H1 (cell line): ENCODE results near the gene PLEKHA1. TPM values are rescaled to one million over a fixed set of nuclear protein-coding genes. Genes with fewer than 3 reads are reported as not detected.

Source experiments
- CTCF ChIA-PET: fragments of 300-600 bp; sonication (Branson Sonifier 250); formaldehyde crosslinking; loops from one replicate; lab custom pipeline; 2021; ENCODE audit not compliant: partially characterized antibody; lab: Charles Lee
- POLR2A ChIA-PET: fragments of 300-600 bp; sonication (Branson Sonifier 250); formaldehyde crosslinking; loops from one replicate; lab custom pipeline; 2021; ENCODE audit warnings: inconsistent platforms; ENCODE audit not compliant: partially characterized antibody; lab: Charles Lee
- DNase-seq, 2 experiments: peaks; one replicate each; pipeline versions ENCODE4 v3.0.0 to v3.0.0-alpha.2; 2010 to 2022; ENCODE audit warnings: low spot score in 2 of 2, low read depth in 1 of 2, mixed read lengths in 1 of 2
- FAIRE-seq: peaks from 2 replicates; lab custom pipeline; 2011; peaks lifted over from hg19 to GRCh38; lab: Jason Lieb, UNC
- H2AFZ ChIP-seq: 2 replicates; pipeline ENCODE4 v1.8.1; 2012; ENCODE audit warnings: low read length, inconsistent platforms
- H2AK5ac ChIP-seq: 2 replicates; pipeline ENCODE4 v1.6.1; 2013; ENCODE audit warnings: low read depth, low read length
- H2BK120ac ChIP-seq: replicated peaks from 2 replicates; pipeline ENCODE3; 2013; ENCODE audit warnings: low read depth, low read length, inconsistent platforms
- H2BK12ac ChIP-seq: 2 replicates; pipeline ENCODE4 v1.6.1; 2013; ENCODE audit warnings: low read depth, low read length
- H2BK15ac ChIP-seq: 2 replicates; pipeline ENCODE4 v1.6.1; 2013; ENCODE audit warnings: low read length
- H2BK20ac ChIP-seq: 2 replicates; pipeline ENCODE4 v1.6.1; 2013; ENCODE audit warnings: low read length
- H2BK5ac ChIP-seq: 2 replicates; pipeline ENCODE4 v1.6.1; 2013; ENCODE audit warnings: low read depth, low read length
- H3K14ac ChIP-seq: 2 replicates; pipeline ENCODE4 v1.6.1; 2013; ENCODE audit warnings: inconsistent platforms; ENCODE audit not compliant: insufficient read length
- H3K18ac ChIP-seq: 2 replicates; pipeline ENCODE4 v1.6.1; 2013; ENCODE audit warnings: low read length; ENCODE audit errors: extremely low read depth
- H3K23ac ChIP-seq: 2 replicates; pipeline ENCODE4 v1.6.1; 2013; ENCODE audit warnings: inconsistent platforms; ENCODE audit not compliant: insufficient read length
- H3K23me2 ChIP-seq: 2 replicates; pipeline ENCODE4 v1.6.1; 2013; ENCODE audit warnings: low read depth, low read length
- H3K27ac ChIP-seq: 2 replicates; pipeline ENCODE4 v1.6.1; 2011; ENCODE audit warnings: low read depth, low read length, inconsistent platforms
- H3K27me3 ChIP-seq, 4 experiments: replicated peaks in 1 of 4; 1 replicate in 1 of 4; 2 replicates in 3 of 4; pipeline versions ENCODE4 v1.6.1 to v1.8.1; 2011 to 2013; ENCODE audit warnings: low read length in 3 of 4, mild to moderate bottlenecking in 3 of 4, inconsistent platforms in 2 of 4, mixed read lengths in 2 of 4, moderate library complexity in 1 of 4; ENCODE audit not compliant: control insufficient read depth in 3 of 4, insufficient read depth in 3 of 4; ENCODE audit errors: extremely low read depth in 1 of 4
- H3K36me3 ChIP-seq, 4 experiments: 2 replicates each; pipeline versions ENCODE4 v1.6.1 to v1.8.1; 2011 to 2013; ENCODE audit warnings: mild to moderate bottlenecking in 4 of 4, low read length in 3 of 4, moderate library complexity in 2 of 4, control low read depth in 1 of 4, inconsistent platforms in 1 of 4; ENCODE audit not compliant: insufficient read depth in 4 of 4, control insufficient read depth in 2 of 4
- H3K4ac ChIP-seq: replicated peaks from 2 replicates; pipeline ENCODE3; 2013; ENCODE audit warnings: low read length, low read depth, mixed read lengths, inconsistent platforms; ENCODE audit not compliant: insufficient read length
- H3K4me1 ChIP-seq, 4 experiments: replicated peaks in 1 of 4; 1 replicate in 1 of 4; 2 replicates in 3 of 4; pipeline versions ENCODE4 v1.6.1 to v1.8.1; 2011 to 2013; ENCODE audit warnings: low read length in 3 of 4, inconsistent platforms in 2 of 4, mixed read lengths in 1 of 4; ENCODE audit not compliant: insufficient read depth in 4 of 4, control insufficient read depth in 3 of 4
- H3K4me2 ChIP-seq, 2 experiments: 2 replicates each; pipeline versions ENCODE4 v1.6.1 to v1.8.1; 2011 to 2013; ENCODE audit warnings: low read depth in 2 of 2, low read length in 2 of 2, control low read depth in 1 of 2, inconsistent platforms in 1 of 2, mild to moderate bottlenecking in 1 of 2; ENCODE audit not compliant: insufficient read depth in 1 of 2
- H3K4me3 ChIP-seq, 4 experiments: fragments of 200-600, 300-600 bp in 1 of 4; sonication (generic), shearing (Covaris generic), sonication (Bioruptor Twin) in 1 of 4; 2 replicates each; pipeline versions ENCODE4 v1.5.1 to v1.8.1; 2011 to 2016; ENCODE audit warnings: low read length in 4 of 4, low read depth in 3 of 4, control low read depth in 2 of 4, inconsistent platforms in 2 of 4, mild to moderate bottlenecking in 2 of 4, mixed read lengths in 1 of 4, moderate library complexity in 1 of 4; ENCODE audit not compliant: insufficient read depth in 2 of 4; ENCODE audit errors: extremely low read depth in 1 of 4
- H3K56ac ChIP-seq: replicated peaks from 2 replicates; pipeline ENCODE3; 2013; ENCODE audit warnings: low read depth, mild to moderate bottlenecking, mixed read lengths, low read length, inconsistent platforms; ENCODE audit not compliant: insufficient read length
- H3K79me1 ChIP-seq: 2 replicates; pipeline ENCODE4 v1.6.1; 2013; ENCODE audit warnings: low read depth, low read length, control low read depth
- H3K79me2 ChIP-seq, 2 experiments: 2 replicates each; pipeline versions ENCODE4 v1.6.1 to v1.8.1; 2012 to 2013; ENCODE audit warnings: low read length in 2 of 2, mild to moderate bottlenecking in 2 of 2, inconsistent platforms in 1 of 2; ENCODE audit not compliant: insufficient read depth in 2 of 2, control insufficient read depth in 1 of 2
- H3K9ac ChIP-seq, 4 experiments: replicated peaks in 1 of 4; 1 replicate in 1 of 4; 2 replicates in 3 of 4; pipeline versions ENCODE4 v1.6.1 to v1.8.1; 2011 to 2013; ENCODE audit warnings: low read depth in 3 of 4, low read length in 3 of 4, control low read depth in 2 of 4, mild to moderate bottlenecking in 2 of 4, moderate library complexity in 2 of 4, inconsistent platforms in 1 of 4; ENCODE audit errors: extremely low read depth in 1 of 4
- H3K9me3 ChIP-seq, 2 experiments: 2 replicates each; pipeline versions ENCODE4 v1.6.1 to v1.8.1; 2012 to 2013; ENCODE audit warnings: mild to moderate bottlenecking in 2 of 2, moderate library complexity in 2 of 2, control low read depth in 1 of 2, inconsistent platforms in 1 of 2, low read depth in 1 of 2, low read length in 1 of 2, mixed read lengths in 1 of 2; ENCODE audit not compliant: insufficient read depth in 2 of 2
- H4K20me1 ChIP-seq, 2 experiments: replicated peaks in 1 of 2; 2 replicates each; pipeline versions ENCODE3 to v1.8.1; 2011 to 2013; ENCODE audit warnings: inconsistent platforms in 2 of 2, low read length in 2 of 2, mild to moderate bottlenecking in 1 of 2; ENCODE audit not compliant: insufficient read depth in 2 of 2, control insufficient read depth in 1 of 2
- H4K5ac ChIP-seq: 2 replicates; pipeline ENCODE4 v1.6.1; 2013; ENCODE audit warnings: low read length, low read depth, mixed read lengths, inconsistent platforms; ENCODE audit not compliant: insufficient read length
- H4K8ac ChIP-seq: 2 replicates; pipeline ENCODE4 v1.8.0; 2013; ENCODE audit warnings: mild to moderate bottlenecking, moderate library complexity, low read length, inconsistent platforms; ENCODE audit not compliant: insufficient read depth; ENCODE audit errors: extremely low read depth
- H4K91ac ChIP-seq: replicated peaks from 2 replicates; pipeline ENCODE3; 2013; ENCODE audit warnings: low read length, mixed read lengths, inconsistent platforms; ENCODE audit not compliant: insufficient read length
- BCL11A ChIP-seq, 2 experiments: IDR thresholded peaks; one replicate each; pipeline ENCODE4 v1.6.1; 2011; ENCODE audit warnings: low read depth in 2 of 2, low read length in 2 of 2, mild to moderate bottlenecking in 2 of 2
- CHD2 ChIP-seq: IDR thresholded peaks from 2 replicates; pipeline ENCODE4 v1.6.1; 2012; ENCODE audit warnings: low read length, improper control_type of control experiment
- EZH2 ChIP-seq: fragments of 200-600 bp; sonication (generic); IDR thresholded peaks from 2 replicates; pipeline ENCODE4 v1.7.1; 2012; ENCODE audit warnings: low read depth, mild to moderate bottlenecking, moderate library complexity, low read length, inconsistent platforms; ENCODE audit not compliant: severe bottlenecking
- GTF2F1 ChIP-seq: IDR thresholded peaks from 2 replicates; pipeline ENCODE4 v1.6.1; 2012; ENCODE audit warnings: low read depth, low read length, improper control_type of control experiment, borderline replicate concordance
- HDAC2 ChIP-seq, 2 experiments: fragments of 300-600 bp in 1 of 2; sonication (generic) in 1 of 2; IDR thresholded peaks; 2 replicates each; pipeline ENCODE4 v1.6.1; 2011 to 2012; ENCODE audit warnings: low read depth in 2 of 2, low read length in 2 of 2, mild to moderate bottlenecking in 2 of 2, moderate library complexity in 2 of 2, borderline replicate concordance in 1 of 2, inconsistent platforms in 1 of 2
- HDAC6 ChIP-seq: IDR thresholded peaks from one replicate; pipeline ENCODE4 v1.7.1; 2012; ENCODE audit warnings: low read depth, mild to moderate bottlenecking, inconsistent platforms, low read length, moderate library complexity
- MAX ChIP-seq: IDR thresholded peaks from 2 replicates; pipeline ENCODE4 v1.6.1; 2012; ENCODE audit warnings: inconsistent platforms
- RBBP5 ChIP-seq: IDR thresholded peaks from 2 replicates; pipeline ENCODE4 v1.7.1; 2012; ENCODE audit warnings: low read depth, mild to moderate bottlenecking, inconsistent platforms, low read length, moderate library complexity, borderline replicate concordance
- SP2 ChIP-seq: IDR thresholded peaks from 2 replicates; pipeline ENCODE4 v1.6.1; 2012; ENCODE audit warnings: mild to moderate bottlenecking, low read length, inconsistent platforms
- TAF7 ChIP-seq: optimal IDR thresholded peaks from 2 replicates; pipeline ENCODE3; 2011; ENCODE audit warnings: low read depth, mild to moderate bottlenecking, inconsistent platforms, low read length, moderate library complexity, borderline replicate concordance
- WGBS, 2 experiments: shearing (Covaris generic) in 1 of 2; methylation state at CpG; one replicate each; pipeline versions ENCODE4 v1.1.6 to v1.1.7; 2013 to 2015; ENCODE audit warnings: low lambda C conversion rate in 2 of 2, mixed read lengths in 2 of 2, inconsistent platforms in 1 of 2, low coverage in 1 of 2, missing lambda C conversion rate in 1 of 2; ENCODE audit not compliant: insufficient replicate concordance in 2 of 2, insufficient coverage in 1 of 2, insufficient read length in 1 of 2; ENCODE audit errors: extremely low coverage in 1 of 2, missing lambda C conversion rate in 1 of 2; 5-methylcytosine and 5-hydroxymethylcytosine counted together
- polyA plus RNA-seq, 7 experiments: library from polyadenylated mRNA; depleted of rRNA in 3 of 7; stranded (reverse) in 5 of 7; unstranded in 2 of 7; fragments of >200 nt in 5 of 7; fragments of 200-250 nt in 2 of 7; gene quantifications; 1 replicate in 5 of 7; 2 replicates in 1 of 7; 4 replicates in 1 of 7; pipeline versions ENCODE4 v1.2.1 to v1.2.3, GENCODE V29; 2011 to 2013; ENCODE audit warnings: missing spikeins in 2 of 7, mixed read lengths in 2 of 7
- total RNA-seq: library from RNA; stranded (reverse); fragmentation: NEBNext Ultra II Directional; extraction: Animal tissue kit (Norgen Biotek cat#: 25700); gene quantifications from 2 replicates; pipeline ENCODE4 v1.2.1, GENCODE V29; 2021

The PLEKHA1 gene
- total and polyA plus RNA-seq, 2 of the 8 experiments (the other 6 are each of a cell fraction or from before 2014, with no cell fraction given) = 15.6 to 39.7 TPM

GRCh38 chr10:122461729-122462532 lies 87.4 kb downstream of the PLEKHA1 start:
- Histone ChIP-seq H3K14ac (no peak overlapping the region), H3K27ac (no peak overlapping the region), H2AFZ (peak overlapping the region; percentile 58; the same call in 1 of the 2 replicates), H3K79me2 (no peaks in the 10 kb centered on the region), H3K4me2 (peak overlapping the region; percentile 78 to 100), H3K79me1 (no peaks in the 10 kb centered on the region), H3K18ac (peak overlapping the region; percentile 60; the same call in 1 of the 2 replicates), H3K56ac (peak overlapping the region; percentile 19), H3K23ac (no peak overlapping the region), H3K9ac (peak overlapping the region in 3 of 4 experiments; percentile 4 to 62 (median 17); a peak in 4 of 7 replicates), H2BK15ac (peak overlapping the region; percentile 61; the same call in 1 of the 2 replicates), H4K8ac (no peak overlapping the region; the same call in 1 of the 2 replicates), H2AK5ac (no peak overlapping the region), H2BK20ac (no peak overlapping the region), H3K4me3 (peak overlapping the region; percentile 44 to 67 (median 54)), H4K5ac (no peak overlapping the region), H2BK5ac (no peak overlapping the region), H2BK120ac (no peak overlapping the region), H2BK12ac (peak overlapping the region; percentile 27; the same call in 1 of the 2 replicates), H3K23me2 (peaks cover 17% of the 10 kb centered on the region; the same call in 1 of the 2 replicates), H3K9me3 (no peaks in the 10 kb centered on the region), H3K27me3 (peaks cover 25 to 47% (median 41%) of the 10 kb centered on the region in 4 experiments), H4K91ac (no peak overlapping the region), H3K4ac (no peak overlapping the region), H4K20me1 (peaks cover 3 to 5% of the 10 kb centered on the region in 2 experiments), H3K4me1 (peaks cover 0 to 20% (median 5%) of the 10 kb centered on the region in 4 experiments; a peak in 6 of 7 replicates), H3K36me3 (peaks cover 0 to 6% (median 0%) of the 10 kb centered on the region in 4 experiments; a peak in 1 of 8 replicates)
- peak in 1 of 2 experiments; percentile 78 for DNase-seq
- POLR2A ChIA-PET = no interaction called here
- FAIRE-seq = no peak
- CTCF ChIA-PET = interaction anchor here (1.1 kb wide), 1 partner anchor 163 kb away, joined by 3 read pairs; no protein-coding TSS in a partner anchor
- 2% methylated on average over 74 of the region's 95 CpGs; no CpG with 5 or more reads in 1 of the 2 experiments for WGBS, 2 experiments
- TF ChIP-seq RBBP5 (no peak), BCL11A (IDR thresholded peaks at IDR 0.05; ENCODE audit: low read depth in 2 of 2, low read length in 2 of 2) (no peak), SP2 (no peak), HDAC6 (no peak), CHD2 (no peak), MAX (peak; percentile 25), EZH2 (no peak), GTF2F1 (no peak), HDAC2 (IDR thresholded peaks at IDR 0.05; ENCODE audit: borderline replicate concordance in 1 of 2, low read depth in 2 of 2, low read length in 2 of 2) (no peak), TAF7 (no peak)
